ENCODE measurements around the gene YIPF1. TPM values are rescaled to one million over a fixed set of nuclear protein-coding genes. Genes with fewer than 3 reads are reported as not detected.
"Not testable (repeated sequence)": the region's sequence is repeated elsewhere in the genome, so short reads cannot be mapped to it uniquely, and the experiment has no call there.

The YIPF1 gene
- total RNA-seq, 1 donor from 2014 or later = 25.7 TPM

DNA sequence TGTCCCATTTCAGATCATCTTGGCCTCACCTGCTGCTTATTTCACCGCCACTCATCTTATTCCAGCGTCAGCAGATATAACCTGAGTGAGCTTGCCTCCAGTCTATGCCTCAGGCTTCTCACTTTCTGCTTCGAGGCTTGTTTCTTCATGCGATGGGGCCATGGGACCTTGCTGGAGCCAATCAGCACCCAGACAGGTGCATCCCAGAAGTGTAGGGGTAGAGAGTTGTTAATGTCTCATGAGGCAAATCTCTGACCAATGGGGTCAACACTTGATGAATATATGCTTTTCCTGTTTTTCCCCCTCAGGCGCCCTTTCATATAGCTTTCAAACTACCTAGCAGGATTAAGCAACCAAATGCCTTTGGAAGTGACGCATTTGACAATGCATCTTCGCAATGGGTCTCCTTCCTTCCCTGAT is 935 bp upstream of the YIPF1 start:
- H3K27me3 Mint-ChIP-seq (ENCODE audit: low read depth) = no peaks in the 10 kb centered on the region
- no peak for DNase-seq (ENCODE audit: low read depth, low spot score)
- TF ChIP-seq CTCF (conservative IDR thresholded peaks at IDR 0.05) = no peak
- H3K36me3 Mint-ChIP-seq (ENCODE audit: low read depth) = no peaks in the 10 kb centered on the region
- H3K27ac Mint-ChIP-seq (ENCODE audit: unreplicated experiment) = no peak overlapping the region
- no peaks in the 10 kb centered on the region for H3K9me3 Mint-ChIP-seq
- peaks cover 23% of the 10 kb centered on the region for H3K4me1 Mint-ChIP-seq
- H3K4me3 Mint-ChIP-seq = peak overlapping the region; percentile 95

DNA sequence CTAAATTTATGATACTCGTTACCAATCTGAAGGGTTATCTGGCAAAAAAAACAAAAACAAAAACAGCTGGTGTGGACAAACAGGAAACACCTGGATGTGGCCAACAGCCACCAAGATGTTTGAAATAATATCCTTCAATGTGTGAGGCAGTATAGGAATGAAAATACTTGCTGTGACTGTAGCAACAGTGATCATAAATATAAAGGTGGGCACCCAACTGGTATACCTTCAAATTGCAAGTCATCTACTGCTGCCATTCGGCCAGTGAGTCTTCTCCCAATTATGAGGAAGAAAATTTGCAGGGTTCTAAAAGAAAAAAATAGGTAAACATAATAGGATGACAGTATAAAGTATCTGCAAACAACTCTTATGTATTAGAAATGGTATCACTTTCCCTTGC is 916 bp downstream of the YIPF1 start:
- peak overlapping the region; percentile 95 for H3K4me3 Mint-ChIP-seq
- no peaks in the 10 kb centered on the region for H3K9me3 Mint-ChIP-seq
- no peaks in the 10 kb centered on the region for H3K36me3 Mint-ChIP-seq (ENCODE audit: low read depth)
- DNase-seq (ENCODE audit: low read depth, low spot score) = no peak
- peaks cover 23% of the 10 kb centered on the region for H3K4me1 Mint-ChIP-seq
- no peak for TF ChIP-seq CTCF (conservative IDR thresholded peaks at IDR 0.05)
- H3K27ac Mint-ChIP-seq (ENCODE audit: unreplicated experiment) = no peak overlapping the region
- no peaks in the 10 kb centered on the region for H3K27me3 Mint-ChIP-seq (ENCODE audit: low read depth)

- H3K36me3 Mint-ChIP-seq (ENCODE audit: low read depth) = peaks cover 13% of the 10 kb centered on the region
- H3K27ac Mint-ChIP-seq (ENCODE audit: unreplicated experiment); H3K27me3 Mint-ChIP-seq (ENCODE audit: low read depth); DNase-seq (ENCODE audit: low read depth, low spot score); H3K4me3 Mint-ChIP-seq; H3K4me1 Mint-ChIP-seq; H3K9me3 Mint-ChIP-seq: not testable (repeated sequence)
Observed at GRCh38 chr1:53883600-53883999, 6.0 kb downstream of the YIPF1 start.

GRCh38 chr1:53881853-53882252 is 7.7 kb downstream of the YIPF1 start:
- H3K36me3 Mint-ChIP-seq (ENCODE audit: low read depth) = peaks cover 13% of the 10 kb centered on the region
- not testable (repeated sequence) for H3K27me3 Mint-ChIP-seq (ENCODE audit: low read depth); DNase-seq (ENCODE audit: low read depth, low spot score)

DNA sequence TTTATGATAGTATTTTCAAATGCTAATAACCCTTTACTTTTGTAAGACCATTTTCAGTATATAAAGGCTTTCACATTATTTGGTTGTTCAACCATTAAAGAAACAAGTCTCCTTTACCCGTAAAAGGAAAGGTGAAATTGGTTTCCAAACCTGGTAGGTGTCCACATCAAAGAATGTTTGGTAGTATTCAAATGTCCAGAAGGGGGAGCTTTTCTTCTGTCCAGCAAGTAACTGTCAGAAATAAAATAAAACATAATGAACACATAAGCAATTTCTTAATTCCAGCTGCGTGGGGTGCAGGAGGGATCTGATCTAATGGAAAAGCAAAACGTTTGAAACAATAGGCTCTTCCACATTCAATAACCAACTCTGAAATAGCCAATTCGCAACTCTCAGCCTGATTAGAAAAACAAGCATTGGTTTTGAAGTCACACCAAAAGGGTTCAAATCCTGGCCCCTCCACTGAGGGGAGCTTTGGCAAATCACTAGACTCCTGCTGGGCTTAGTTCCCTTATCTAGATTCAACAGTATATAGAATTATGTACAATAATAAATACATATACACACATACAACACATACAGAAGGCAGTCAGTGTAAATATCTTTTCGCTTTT is 11.0 kb downstream of the YIPF1 start:
- TF ChIP-seq CTCF (conservative IDR thresholded peaks at IDR 0.05) = peak; percentile 75
- Mint-ChIP-seq H3K4me1 (no peaks in the 10 kb centered on the region), H3K4me3 (no peak overlapping the region), H3K36me3 (ENCODE audit: low read depth) (peaks cover 13% of the 10 kb centered on the region), H3K27ac (ENCODE audit: unreplicated experiment) (no peak overlapping the region), H3K9me3 (peaks cover 3% of the 10 kb centered on the region), H3K27me3 (ENCODE audit: low read depth) (no peaks in the 10 kb centered on the region)
- no peak for DNase-seq (ENCODE audit: low read depth, low spot score)

More at GRCh38 chr1:53881853-53882252, 7.7 kb downstream of the YIPF1 start:
- H3K27ac Mint-ChIP-seq (ENCODE audit: unreplicated experiment); H3K4me3 Mint-ChIP-seq; H3K9me3 Mint-ChIP-seq; H3K4me1 Mint-ChIP-seq: not testable (repeated sequence)

- H3K27ac Mint-ChIP-seq (ENCODE audit: unreplicated experiment); H3K4me3 Mint-ChIP-seq; H3K4me1 Mint-ChIP-seq; H3K27me3 Mint-ChIP-seq (ENCODE audit: low read depth); H3K9me3 Mint-ChIP-seq; DNase-seq (ENCODE audit: low read depth, low spot score); H3K36me3 Mint-ChIP-seq (ENCODE audit: low read depth): not testable (repeated sequence)
Observed at GRCh38 chr1:53875150-53875549, 14.4 kb downstream of the YIPF1 start.

DNA sequence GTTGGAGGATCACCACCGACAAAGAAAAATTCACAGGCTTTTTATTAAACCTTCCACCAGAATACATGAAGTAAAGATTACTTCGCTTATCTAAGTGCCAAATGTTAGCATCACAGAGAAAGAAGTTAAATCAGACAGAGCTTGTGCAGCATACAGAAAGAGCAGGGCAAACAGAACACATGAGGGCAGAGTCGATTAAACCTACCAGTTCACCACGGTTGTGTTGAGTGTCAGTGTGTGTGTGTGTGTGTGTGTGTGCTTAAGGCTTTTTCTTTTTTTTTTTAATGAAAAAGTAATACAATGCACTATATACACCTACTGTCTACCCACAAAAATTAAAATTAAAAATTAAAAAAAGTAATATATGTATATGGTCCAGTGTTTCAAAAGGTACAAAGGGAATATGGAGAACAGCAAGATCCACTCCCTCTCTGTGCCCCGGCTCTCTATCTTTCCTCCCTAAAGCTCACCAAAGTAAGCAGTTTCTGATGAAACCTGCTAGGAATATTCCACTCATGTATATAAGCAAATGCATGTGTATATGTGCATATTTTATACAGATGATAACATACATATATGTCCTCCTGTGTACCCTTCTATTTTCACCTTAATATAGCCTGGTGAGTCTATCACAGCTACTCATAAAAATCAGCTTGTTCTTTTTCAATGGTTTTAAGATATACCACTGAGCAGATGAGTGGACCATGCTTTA is 17.7 kb downstream of the YIPF1 start:
- Mint-ChIP-seq H3K4me3 (no peak overlapping the region), H3K9me3 (no peaks in the 10 kb centered on the region), H3K36me3 (ENCODE audit: low read depth) (no peaks in the 10 kb centered on the region), H3K27ac (ENCODE audit: unreplicated experiment) (no peak overlapping the region), H3K27me3 (ENCODE audit: low read depth) (no peaks in the 10 kb centered on the region), H3K4me1 (peaks cover 3% of the 10 kb centered on the region)
- no peak for DNase-seq (ENCODE audit: low read depth, low spot score)
- no peak for TF ChIP-seq CTCF (conservative IDR thresholded peaks at IDR 0.05)

Measured in neural crest cell (in vitro differentiated cells).